IgD-negative memory B cell (primary cell): ENCODE data around the gene CTNNA3. TPM values are rescaled to one million over a fixed set of nuclear protein-coding genes. Genes with fewer than 3 reads are reported as not detected.

Source experiments
- H3K27ac Mint-ChIP-seq, 3 donors: one replicate each; pipeline ENCODE4 v1.8.0; 2020 to 2022; ENCODE audit warnings: mild to moderate bottlenecking in 3 of 3, mixed read lengths in 3 of 3, moderate library complexity in 1 of 3
- H3K27me3 Mint-ChIP-seq: one replicate; pipeline ENCODE4 v1.8.0; 2021; ENCODE audit warnings: mixed read lengths
- H3K36me3 Mint-ChIP-seq: one replicate; pipeline ENCODE4 v1.8.0; 2020; ENCODE audit warnings: mild to moderate bottlenecking, mixed read lengths
- H3K4me1 Mint-ChIP-seq, 3 donors: one replicate each; pipeline ENCODE4 v1.8.0; 2020 to 2022; ENCODE audit warnings: mixed read lengths in 3 of 3, mild to moderate bottlenecking in 1 of 3
- H3K4me3 Mint-ChIP-seq, 4 donors: one replicate each; pipeline ENCODE4 v1.8.0; 2020 to 2022; ENCODE audit warnings: mild to moderate bottlenecking in 4 of 4, mixed read lengths in 4 of 4, moderate library complexity in 3 of 4
- H3K9me3 Mint-ChIP-seq, 3 donors: one replicate each; pipeline ENCODE4 v1.8.0; 2020 to 2021; ENCODE audit warnings: mixed read lengths in 3 of 3, mild to moderate bottlenecking in 1 of 3
- polyA plus RNA-seq: library from polyadenylated mRNA; unstranded; fragments of 300-500 nt; fragmentation: Illumina TruSeq; gene quantifications from one replicate; pipeline ENCODE4 v1.2.3, GENCODE V29; 2021

The CTNNA3 gene
- polyA plus RNA-seq, 1 donor from 2014 or later: 1.0 TPM

DNA sequence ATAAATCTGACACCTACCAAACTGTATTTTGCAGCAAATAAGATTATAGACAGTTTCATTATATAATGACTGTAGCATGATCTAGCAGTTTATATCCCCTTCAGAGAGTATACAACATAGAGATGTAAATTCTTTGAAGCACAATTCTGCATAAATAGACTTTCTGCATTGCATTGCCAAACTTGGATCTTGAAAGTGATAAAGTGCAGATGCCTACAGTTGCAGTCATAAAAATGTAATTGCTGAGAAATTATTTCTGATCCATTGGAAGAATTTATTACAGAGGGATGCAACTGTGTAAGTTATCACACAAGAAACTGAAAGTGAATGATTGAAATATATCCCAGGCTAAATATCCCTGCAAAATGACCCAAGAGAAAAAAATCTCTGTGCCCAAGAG lies 65.1 kb downstream of the CTNNA3 start:
- Mint-ChIP-seq H3K27ac (no peak overlapping the region), H3K9me3 (peaks cover 1 to 10% (median 8%) of the 10 kb centered on the region in 3 donors), H3K4me1 (no peaks in the 10 kb centered on the region), H3K36me3 (no peaks in the 10 kb centered on the region), H3K4me3 (no peak overlapping the region), H3K27me3 (peaks cover 7% of the 10 kb centered on the region)

DNA sequence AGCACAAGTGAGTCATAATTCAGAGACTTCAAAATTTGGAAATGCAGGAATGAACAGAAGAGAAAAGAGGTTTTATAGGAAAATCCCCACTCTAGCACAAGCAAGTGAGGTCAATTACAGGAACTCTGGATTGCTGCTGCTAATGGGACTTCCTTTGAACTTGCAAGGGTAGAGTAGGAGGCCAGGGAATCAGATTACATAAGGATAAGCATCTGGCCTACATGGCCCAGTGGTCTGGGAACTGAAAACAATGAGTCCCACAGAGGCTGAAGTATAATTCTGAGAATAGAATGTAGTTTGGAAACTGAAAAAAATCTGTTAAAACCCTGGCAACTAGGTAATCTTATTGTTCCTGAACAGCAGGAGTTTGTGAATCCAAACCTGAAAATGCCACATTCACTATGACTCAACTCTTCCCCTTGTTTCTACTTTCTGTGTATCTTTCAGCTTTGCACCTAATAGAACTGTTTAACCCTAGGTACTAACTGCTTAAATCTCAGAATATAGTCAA lies 66.5 kb downstream of the CTNNA3 start:
- no peak overlapping the region for H3K27ac Mint-ChIP-seq

DNA sequence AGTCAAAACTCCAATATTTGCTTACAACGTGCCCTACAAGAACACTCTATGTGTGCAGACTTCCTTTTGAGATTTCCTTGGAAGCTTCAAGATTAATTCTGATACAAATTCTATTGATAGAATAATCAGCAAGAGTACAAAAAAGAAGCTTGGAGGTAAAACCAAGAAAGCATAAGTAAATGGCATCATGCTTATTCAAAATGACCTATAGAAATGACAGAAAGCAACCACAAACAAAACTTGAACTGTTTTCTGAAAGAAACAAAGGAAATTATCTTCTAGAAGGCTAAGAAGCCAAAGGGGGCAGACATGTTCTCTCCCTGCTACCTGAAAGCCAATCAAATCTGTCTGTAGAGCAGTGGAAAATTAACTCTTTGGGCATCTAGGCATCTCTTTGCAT lies 73.0 kb downstream of the CTNNA3 start:
- no peaks in the 10 kb centered on the region for H3K36me3 Mint-ChIP-seq
- no peaks in the 10 kb centered on the region for H3K4me1 Mint-ChIP-seq
- no peaks in the 10 kb centered on the region for H3K27me3 Mint-ChIP-seq
- no peaks in the 10 kb centered on the region for H3K9me3 Mint-ChIP-seq
- no peak overlapping the region for H3K27ac Mint-ChIP-seq
- no peak overlapping the region for H3K4me3 Mint-ChIP-seq

More for the DNA sequence above, 66.5 kb downstream of the CTNNA3 start:
- peaks cover 7% of the 10 kb centered on the region for H3K27me3 Mint-ChIP-seq
- H3K4me3 Mint-ChIP-seq: no peak overlapping the region
- H3K36me3 Mint-ChIP-seq: no peaks in the 10 kb centered on the region
- H3K4me1 Mint-ChIP-seq: no peaks in the 10 kb centered on the region
- peaks cover 0 to 5% (median 0%) of the 10 kb centered on the region in 3 donors for H3K9me3 Mint-ChIP-seq

DNA sequence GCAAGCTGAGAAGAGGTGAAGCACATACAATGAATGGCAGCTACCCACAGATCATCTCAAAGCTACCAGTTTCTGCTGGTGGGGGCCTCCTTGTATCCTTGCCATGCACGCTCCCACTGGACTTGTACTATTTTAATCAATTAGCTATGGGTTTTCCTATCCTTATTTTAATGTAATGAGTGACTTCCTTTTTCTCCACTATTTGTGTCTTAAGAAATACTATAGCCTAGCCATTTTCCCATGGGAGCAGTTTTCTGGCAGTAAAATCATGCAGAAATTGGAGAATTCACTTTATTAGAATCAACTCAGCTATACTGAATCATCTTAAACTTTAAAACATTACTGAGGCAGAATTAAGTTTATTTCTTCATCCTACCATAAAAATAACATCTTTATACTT lies 73.5 kb downstream of the CTNNA3 start:
- Mint-ChIP-seq H3K27me3 (no peaks in the 10 kb centered on the region), H3K27ac (no peak overlapping the region), H3K4me1 (no peaks in the 10 kb centered on the region), H3K36me3 (no peaks in the 10 kb centered on the region), H3K9me3 (no peaks in the 10 kb centered on the region), H3K4me3 (no peak overlapping the region)

DNA sequence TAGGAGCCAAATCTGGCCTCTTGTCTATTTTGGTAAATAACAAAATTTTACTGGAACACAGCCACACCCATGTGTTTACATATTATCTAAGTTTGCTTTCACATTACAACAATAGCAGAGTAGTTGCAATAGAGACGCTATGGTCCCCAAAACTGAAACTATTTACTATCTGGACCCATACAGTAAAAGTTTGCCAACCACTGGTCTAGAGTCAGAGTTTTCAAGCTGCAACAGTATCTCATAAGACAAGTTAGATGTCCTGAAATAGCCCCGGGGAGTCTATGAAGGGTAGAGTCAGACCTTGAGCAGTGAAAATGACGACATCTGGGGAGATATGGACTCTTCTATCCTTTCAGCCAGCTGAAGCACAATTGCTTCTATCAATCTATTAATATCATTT lies 74.2 kb downstream of the CTNNA3 start:
- Mint-ChIP-seq H3K9me3 (no peaks in the 10 kb centered on the region), H3K4me1 (no peaks in the 10 kb centered on the region), H3K4me3 (no peak overlapping the region), H3K27ac (no peak overlapping the region), H3K36me3 (no peaks in the 10 kb centered on the region), H3K27me3 (no peaks in the 10 kb centered on the region)

DNA sequence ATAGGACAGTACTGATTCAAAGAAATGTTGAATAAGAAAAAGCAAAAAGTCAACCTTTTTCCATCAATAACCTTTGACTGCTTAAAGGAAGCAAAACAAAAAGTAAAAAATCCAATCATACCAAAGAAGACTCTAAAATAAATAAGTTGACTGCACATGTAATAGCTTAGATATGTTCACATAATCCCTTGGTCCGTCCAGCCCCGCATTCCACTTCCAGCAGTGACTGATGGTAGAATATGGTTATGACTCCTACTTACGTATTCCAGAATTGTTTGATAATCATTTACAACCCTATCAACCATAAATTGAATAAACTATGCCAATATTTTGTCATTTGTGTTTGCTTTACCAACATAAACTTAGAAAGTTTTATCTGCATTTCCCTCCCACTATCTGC lies 77.9 kb downstream of the CTNNA3 start:
- Mint-ChIP-seq H3K9me3 (no peaks in the 10 kb centered on the region), H3K4me3 (no peak overlapping the region), H3K4me1 (peaks cover 0 to under 1% (median 0%) of the 10 kb centered on the region in 3 donors), H3K27ac (no peak overlapping the region), H3K36me3 (no peaks in the 10 kb centered on the region), H3K27me3 (no peaks in the 10 kb centered on the region)

DNA sequence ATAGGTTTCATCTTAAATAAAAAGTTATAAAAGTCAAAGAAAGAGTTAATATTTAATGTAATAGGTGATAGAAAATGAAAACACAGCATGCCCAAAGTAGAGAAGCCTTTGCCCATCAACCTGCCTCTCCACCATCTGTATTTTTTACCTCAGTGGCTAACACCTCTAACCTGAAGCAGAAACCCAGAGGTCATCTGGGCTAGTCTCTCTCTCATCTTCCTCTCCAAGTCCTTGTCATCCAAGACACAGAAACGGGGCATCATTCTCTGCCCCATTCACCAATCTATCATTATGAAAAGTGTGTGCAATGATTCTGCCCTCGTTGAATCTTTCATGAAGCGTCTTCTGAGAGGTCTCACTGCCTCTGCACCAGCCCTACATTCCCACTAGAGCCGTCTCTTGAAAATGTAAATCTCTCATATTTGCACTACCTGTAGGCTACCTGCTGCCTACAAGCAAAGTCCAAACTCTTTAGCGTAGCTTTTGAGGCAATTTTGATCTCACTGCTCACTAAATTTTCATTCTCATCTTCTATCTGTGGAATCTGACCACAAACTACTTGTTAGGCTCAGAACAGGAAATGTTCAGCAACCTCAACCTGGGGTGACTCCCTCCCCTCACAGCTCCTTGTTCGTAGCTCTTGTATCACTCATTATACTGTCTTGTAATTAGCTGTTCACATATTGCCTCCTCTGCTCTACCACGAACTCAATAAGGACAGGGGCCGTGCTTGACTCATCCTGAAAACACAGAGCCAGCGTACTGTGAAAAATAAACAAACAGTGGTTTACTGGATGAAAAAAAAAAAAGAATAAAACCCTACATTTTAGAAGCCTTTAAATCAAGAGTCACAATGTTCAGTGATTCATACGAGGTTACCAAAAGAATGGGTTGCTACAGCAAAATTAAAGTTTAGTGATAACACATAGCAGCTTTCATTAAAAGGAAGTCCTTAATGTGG lies 83.1 kb downstream of the CTNNA3 start:
- peak overlapping the region in 2 of 4 donors; percentile 18 to 31 for H3K4me3 Mint-ChIP-seq
- H3K9me3 Mint-ChIP-seq: no peaks in the 10 kb centered on the region
- H3K27ac Mint-ChIP-seq: no peak overlapping the region
- no peaks in the 10 kb centered on the region for H3K36me3 Mint-ChIP-seq
- peaks cover 0 to 6% (median 0%) of the 10 kb centered on the region in 3 donors for H3K4me1 Mint-ChIP-seq
- peaks cover 2% of the 10 kb centered on the region for H3K27me3 Mint-ChIP-seq

DNA sequence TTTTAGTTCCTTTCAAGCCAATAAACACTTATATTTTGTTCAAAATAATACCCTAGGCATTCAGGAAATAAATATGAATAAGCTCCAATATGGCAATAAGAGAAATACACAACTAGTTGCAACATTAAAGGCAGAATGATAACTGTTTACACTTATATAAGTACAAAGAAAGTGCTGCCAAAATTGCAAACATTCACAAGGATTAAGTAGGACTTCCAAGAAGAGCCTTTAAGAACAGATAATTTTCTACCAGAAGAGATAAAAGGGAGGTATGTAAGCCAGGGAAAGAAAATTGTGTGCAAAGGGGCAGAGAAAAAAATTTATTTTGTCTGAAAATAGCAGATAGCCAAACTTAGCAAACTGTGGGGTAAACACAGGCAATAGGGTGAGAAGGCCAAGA lies 83.8 kb downstream of the CTNNA3 start:
- Mint-ChIP-seq H3K4me3 (no peak overlapping the region), H3K4me1 (peaks cover 0 to 6% (median 0%) of the 10 kb centered on the region in 3 donors), H3K9me3 (no peaks in the 10 kb centered on the region), H3K36me3 (no peaks in the 10 kb centered on the region), H3K27ac (no peak overlapping the region), H3K27me3 (peaks cover 2% of the 10 kb centered on the region)

DNA sequence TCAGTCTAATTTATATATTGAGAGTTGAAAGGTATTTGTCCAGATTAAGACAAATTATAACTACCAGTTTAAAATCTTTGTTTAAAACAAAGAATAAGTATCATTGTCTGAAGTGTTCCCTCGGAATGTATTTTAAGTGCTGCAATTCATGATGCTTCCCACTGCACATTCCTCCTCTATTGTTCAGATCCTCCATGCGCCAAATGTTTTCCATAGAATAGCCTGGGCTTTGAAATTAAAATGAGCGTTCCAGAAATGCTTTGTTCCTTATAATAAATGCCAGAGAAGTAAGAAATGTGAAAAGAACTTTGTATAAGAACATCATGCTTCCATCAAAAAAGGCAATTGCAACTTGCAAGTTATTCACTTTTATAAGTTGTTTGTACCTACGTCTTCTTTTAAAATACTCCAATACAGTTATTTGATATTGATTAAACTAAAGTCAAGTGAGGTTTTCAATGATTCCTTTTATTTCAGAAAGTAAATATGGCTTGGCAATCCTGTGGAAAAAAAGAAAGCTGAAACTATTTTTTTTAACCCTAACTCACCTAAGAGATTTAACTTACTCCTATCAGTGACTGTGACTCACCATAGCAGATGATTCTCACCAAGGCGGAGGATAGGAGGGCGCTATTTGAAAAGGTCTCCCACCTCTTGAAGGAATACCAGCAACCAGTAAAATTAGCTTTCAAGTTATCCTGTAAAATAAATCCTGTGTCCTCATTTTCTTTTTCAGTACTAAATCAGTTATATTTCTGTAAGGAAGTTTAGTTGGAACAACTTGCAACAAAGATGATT lies 85.8 kb downstream of the CTNNA3 start:
- Mint-ChIP-seq H3K27ac (no peak overlapping the region), H3K36me3 (no peaks in the 10 kb centered on the region), H3K9me3 (no peaks in the 10 kb centered on the region)

DNA sequence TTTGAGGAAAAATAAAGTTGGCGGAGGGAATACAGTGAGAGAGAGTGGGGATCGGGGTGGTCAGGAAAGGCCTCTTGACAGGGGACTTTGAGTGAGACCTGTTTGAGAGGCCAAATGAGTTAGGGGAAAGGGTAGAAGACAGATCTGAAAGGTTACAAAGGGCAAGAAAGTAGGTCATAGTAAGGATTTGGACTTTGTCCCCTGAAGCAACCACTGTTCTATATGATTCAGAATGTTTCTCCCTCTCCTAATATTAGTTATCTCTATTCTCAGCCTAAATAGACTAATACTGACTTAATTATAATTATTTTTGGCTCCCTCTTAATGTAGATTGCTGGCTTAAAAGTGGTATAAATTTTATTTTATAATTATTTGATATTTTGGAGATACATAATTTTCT lies 88.0 kb downstream of the CTNNA3 start:
- Mint-ChIP-seq H3K4me1 (peaks cover 0 to 4% (median 0%) of the 10 kb centered on the region in 3 donors), H3K27me3 (peaks cover 2% of the 10 kb centered on the region), H3K4me3 (no peak overlapping the region), H3K36me3 (no peaks in the 10 kb centered on the region), H3K9me3 (no peaks in the 10 kb centered on the region), H3K27ac (no peak overlapping the region)

More for the DNA sequence above, 85.8 kb downstream of the CTNNA3 start:
- Mint-ChIP-seq H3K4me1 (peaks cover 0 to 6% (median 0%) of the 10 kb centered on the region in 3 donors), H3K4me3 (no peak overlapping the region), H3K27me3 (peaks cover 2% of the 10 kb centered on the region)

DNA sequence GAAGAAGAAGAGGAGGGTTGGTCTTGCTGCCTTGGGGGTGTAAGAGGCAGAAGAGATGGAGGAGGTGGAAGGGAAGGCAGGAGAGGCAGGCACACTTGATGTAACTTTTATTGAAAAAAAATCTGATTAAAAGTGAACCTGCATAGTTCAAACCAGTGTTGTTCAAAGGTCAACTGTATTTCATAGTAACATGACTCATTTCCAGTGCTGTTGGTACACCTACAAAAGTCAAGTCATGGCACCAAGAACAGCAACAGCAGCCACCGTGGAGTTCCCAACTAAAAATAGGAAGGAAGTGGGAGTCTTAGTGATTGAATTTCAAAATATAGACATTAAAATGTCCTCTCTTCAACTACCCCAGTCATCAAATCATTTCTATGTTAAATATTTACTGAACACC lies 88.5 kb downstream of the CTNNA3 start:
- Mint-ChIP-seq H3K27ac (no peak overlapping the region), H3K4me3 (no peak overlapping the region), H3K4me1 (no peaks in the 10 kb centered on the region), H3K27me3 (no peaks in the 10 kb centered on the region), H3K9me3 (no peaks in the 10 kb centered on the region), H3K36me3 (no peaks in the 10 kb centered on the region)

DNA sequence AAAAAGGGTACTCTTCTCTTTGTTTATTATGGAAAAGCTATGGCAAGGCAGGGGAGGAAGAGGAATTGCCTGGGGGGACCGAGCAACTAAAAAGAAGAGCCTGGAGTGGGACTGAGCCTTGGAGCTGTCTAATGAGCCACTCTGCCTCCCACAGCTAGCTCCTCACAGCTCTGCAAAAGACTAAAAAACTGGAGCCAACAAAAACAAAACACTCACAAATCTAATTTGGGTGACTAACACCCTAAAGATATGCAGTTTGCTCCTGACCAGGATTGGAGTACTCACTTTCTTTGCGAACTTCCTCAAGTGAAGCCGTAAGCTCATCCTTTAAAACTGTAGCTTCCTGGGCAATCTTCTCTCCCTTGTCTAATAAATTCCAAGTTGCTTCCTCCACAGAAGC lies 89.4 kb downstream of the CTNNA3 start:
- Mint-ChIP-seq H3K36me3 (no peaks in the 10 kb centered on the region), H3K27ac (no peak overlapping the region), H3K4me3 (no peak overlapping the region), H3K27me3 (no peaks in the 10 kb centered on the region), H3K9me3 (no peaks in the 10 kb centered on the region), H3K4me1 (no peaks in the 10 kb centered on the region)

DNA sequence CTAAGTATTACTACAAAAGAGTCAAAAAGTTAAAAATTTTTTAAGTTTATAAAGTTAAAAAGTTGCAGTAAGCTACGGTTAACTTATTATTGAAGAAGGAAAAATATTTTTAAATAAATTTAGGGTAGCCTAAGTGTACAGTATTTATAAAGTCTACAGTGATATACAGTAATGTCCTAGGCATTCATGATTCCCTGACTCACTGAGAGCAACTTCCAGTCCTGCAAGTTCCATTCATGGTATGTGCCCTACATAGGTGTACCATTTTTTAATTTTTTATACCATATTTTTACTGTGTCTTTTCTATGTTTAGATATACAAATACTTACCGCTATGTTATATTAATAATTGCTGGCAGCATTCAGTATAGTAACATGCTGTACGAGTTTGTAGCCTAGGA lies 92.3 kb downstream of the CTNNA3 start:
- H3K27me3 Mint-ChIP-seq: no peaks in the 10 kb centered on the region
- no peak overlapping the region for H3K4me3 Mint-ChIP-seq
- no peak overlapping the region for H3K27ac Mint-ChIP-seq

DNA sequence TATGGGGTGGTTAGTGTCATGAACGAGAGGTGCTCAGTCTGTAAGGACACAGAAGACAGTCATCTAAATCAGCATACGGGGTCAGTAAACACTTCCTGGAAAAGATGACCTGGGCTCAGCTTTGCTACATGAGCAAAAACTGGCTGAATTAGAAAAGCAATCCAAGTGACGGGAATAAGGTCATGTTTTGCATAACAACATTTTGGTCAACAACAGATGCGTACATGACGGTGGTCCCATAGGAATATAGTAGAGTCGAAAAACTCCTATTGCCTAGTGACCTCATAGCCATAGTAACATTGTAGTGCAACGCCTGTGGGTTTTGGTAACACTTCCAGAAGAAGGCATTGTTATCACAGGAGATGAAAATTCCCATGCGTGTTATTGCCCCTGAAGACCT lies 92.9 kb downstream of the CTNNA3 start:
- Mint-ChIP-seq H3K27ac (no peak overlapping the region), H3K9me3 (no peaks in the 10 kb centered on the region), H3K4me1 (no peaks in the 10 kb centered on the region), H3K27me3 (peaks cover 3% of the 10 kb centered on the region), H3K36me3 (no peaks in the 10 kb centered on the region), H3K4me3 (no peak overlapping the region)

More for the DNA sequence above, 92.3 kb downstream of the CTNNA3 start:
- no peaks in the 10 kb centered on the region for H3K36me3 Mint-ChIP-seq
- H3K4me1 Mint-ChIP-seq: no peaks in the 10 kb centered on the region
- no peaks in the 10 kb centered on the region for H3K9me3 Mint-ChIP-seq

DNA sequence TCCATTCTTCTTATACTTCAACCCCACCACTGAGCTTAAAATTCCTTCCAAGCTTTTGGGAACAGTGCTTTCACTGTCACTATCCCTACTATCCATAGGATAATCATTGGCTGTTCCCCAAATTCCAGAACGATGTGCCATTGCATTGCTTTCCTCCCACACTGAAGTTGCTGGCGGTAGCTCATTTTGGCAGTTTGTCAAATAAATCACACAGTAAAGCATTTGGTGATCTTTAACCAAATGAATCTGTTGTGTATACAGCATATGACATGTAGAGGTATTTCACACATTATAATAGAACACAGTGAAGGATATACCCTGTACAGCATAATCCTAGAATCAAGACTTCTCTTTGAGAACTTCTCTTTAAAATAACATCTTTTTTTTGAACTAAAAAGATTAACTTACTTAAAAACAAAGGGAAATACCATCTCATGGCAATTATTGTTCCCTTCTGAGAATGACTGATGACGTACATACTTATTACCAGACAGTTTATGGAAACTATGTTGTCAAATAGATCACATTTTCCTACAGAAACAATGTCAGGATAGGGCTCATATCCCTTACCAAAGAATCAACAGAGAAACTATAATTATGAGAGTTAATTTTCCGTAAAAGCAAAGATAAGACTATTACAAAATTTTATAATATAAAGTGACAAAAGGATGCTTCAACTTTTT lies 93.6 kb downstream of the CTNNA3 start:
- no peaks in the 10 kb centered on the region for H3K36me3 Mint-ChIP-seq

More for the DNA sequence above, 93.6 kb downstream of the CTNNA3 start:
- peaks cover 3% of the 10 kb centered on the region for H3K27me3 Mint-ChIP-seq
- H3K4me1 Mint-ChIP-seq: no peaks in the 10 kb centered on the region
- no peak overlapping the region for H3K27ac Mint-ChIP-seq
- H3K9me3 Mint-ChIP-seq: no peaks in the 10 kb centered on the region
- H3K4me3 Mint-ChIP-seq: no peak overlapping the region
